Hypothalamus (tissue), 51 donors: ENCODE measurements around the gene CDC14B.

Source experiments
- DNase-seq, 51 donors: peaks; one replicate each; lab custom pipeline; 2025; lab: John Stamatoyannopoulos, UW

The CDC14B gene

GRCh38 chr9:96619491-96620180 lies at the start of gene CDC14B:
CDC14B (minus strand) TSS chr9:96619843; CDS start chr9:96619378, 465 bp downstream.
- peak; percentile 8 to 91 (median 80) for DNase-seq

- DNase-seq: no peak
These were observed 49.4 kb upstream of the CDC14B start for GRCh38 chr9:96668868-96669534.

- no peak for DNase-seq
These were observed 47.7 kb upstream of the CDC14B start for GRCh38 chr9:96667363-96667728.

- peak in 4 of 51 donors; percentile 4 to 58 (median 9) for DNase-seq
These were observed 47.2 kb upstream of the CDC14B start for GRCh38 chr9:96666653-96667362.

- no peak for DNase-seq
These were observed 46.1 kb upstream of the CDC14B start for GRCh38 chr9:96665789-96666188.

- DNase-seq: no peak
These were observed 44.0 kb upstream of the CDC14B start for GRCh38 chr9:96663506-96664120.

- DNase-seq: no peak
These were observed 42.1 kb upstream of the CDC14B start for GRCh38 chr9:96661711-96662110.

- DNase-seq: no peak
These were observed 41.1 kb upstream of the CDC14B start for GRCh38 chr9:96660692-96661248.

- peak in 49 of 51 donors; percentile 23 to 83 (median 67) for DNase-seq
These were observed 35.7 kb upstream of the CDC14B start, which contains the start of gene PRXL2C for GRCh38 chr9:96655198-96655851. PRXL2C (minus strand) TSS chr9:96655317; CDS start chr9:96655281, 36 bp downstream.

GRCh38 chr9:96654450-96655197 lies 35.0 kb upstream of the CDC14B start:
- peak in 50 of 51 donors; percentile 12 to 87 (median 68) for DNase-seq

GRCh38 chr9:96651626-96652025 lies 32.0 kb upstream of the CDC14B start:
- no peak for DNase-seq

- DNase-seq: no peak
These were observed 30.1 kb upstream of the CDC14B start for GRCh38 chr9:96649620-96650324.

GRCh38 chr9:96646081-96646991 lies 26.7 kb upstream of the CDC14B start:
- no peak for DNase-seq

GRCh38 chr9:96644137-96644536 lies 24.5 kb upstream of the CDC14B start:
- no peak for DNase-seq

GRCh38 chr9:96641514-96641913 lies 21.9 kb upstream of the CDC14B start:
- no peak for DNase-seq

GRCh38 chr9:96638606-96639364 lies 19.1 kb upstream of the CDC14B start:
- DNase-seq: no peak

GRCh38 chr9:96636368-96636767 lies 16.7 kb upstream of the CDC14B start:
- DNase-seq: no peak
